GM18517 (cell line): Measurements from ENCODE around the gene CD59.
A peak's percentile ranks its signal among the peaks of the same experiment; 100 is the strongest.

Experiments
- ATAC-seq: cut with Tn5 transposase; IDR thresholded peaks from one replicate; pipeline ENCODE4 v1.9.1; 2021; ENCODE audit warnings: mild to moderate bottlenecking, moderate library complexity; ENCODE audit not compliant: unreplicated experiment

CD59 gene

GRCh38 chr11:33736148-33736812 lies at the start of gene CD59:
Gene CD59 (minus strand): TSS chr11:33736423. CDS start chr11:33722445, 13,978 bp downstream.
- ATAC-seq, result peak; percentile 58

GRCh38 chr11:33785609-33786008 lies 49.4 kb upstream of the CD59 start:
- no peak for ATAC-seq

GRCh38 chr11:33779849-33780528 lies 43.8 kb upstream of the CD59 start:
- no peak for ATAC-seq

GRCh38 chr11:33778675-33779074 lies 42.5 kb upstream of the CD59 start:
- ATAC-seq, result no peak

GRCh38 chr11:33777906-33778305 lies 41.7 kb upstream of the CD59 start:
- no peak for ATAC-seq

- ATAC-seq, result peak; percentile 48
Measured at GRCh38 chr11:33775832-33776470, 39.7 kb upstream of the CD59 start.

GRCh38 chr11:33775467-33775807 lies 39.2 kb upstream of the CD59 start:
- no peak for ATAC-seq

- no peak for ATAC-seq
Measured at GRCh38 chr11:33774736-33775466, 38.7 kb upstream of the CD59 start.

GRCh38 chr11:33773987-33774735 lies 37.9 kb upstream of the CD59 start, which contains the start of gene FBXO3:
Gene FBXO3 (minus strand): TSS chr11:33774520. CDS start chr11:33774497, 23 bp downstream.
- ATAC-seq, result peak; percentile 52

- ATAC-seq, result peak; percentile 30
Measured at GRCh38 chr11:33773404-33773986, 37.3 kb upstream of the CD59 start.

GRCh38 chr11:33772870-33773269 lies 36.6 kb upstream of the CD59 start:
- no peak for ATAC-seq

- ATAC-seq, result no peak
Measured at GRCh38 chr11:33772300-33772699, 36.1 kb upstream of the CD59 start.

GRCh38 chr11:33770236-33770635 lies 34.0 kb upstream of the CD59 start:
- ATAC-seq, result no peak

GRCh38 chr11:33769542-33769941 lies 33.3 kb upstream of the CD59 start:
- ATAC-seq, result no peak

- ATAC-seq, result no peak
Measured at GRCh38 chr11:33767624-33768023, 31.4 kb upstream of the CD59 start.

- ATAC-seq, result no peak
Measured at GRCh38 chr11:33766085-33766484, 29.9 kb upstream of the CD59 start.

- peak; percentile 95 for ATAC-seq
Measured at GRCh38 chr11:33761471-33761870, 25.2 kb upstream of the CD59 start.

- peak; percentile 99 for ATAC-seq
Measured at GRCh38 chr11:33753304-33753967, 17.2 kb upstream of the CD59 start.

GRCh38 chr11:33751878-33752277 lies 15.7 kb upstream of the CD59 start:
- ATAC-seq, result no peak

- ATAC-seq, result no peak
Measured at GRCh38 chr11:33747979-33748378, 11.8 kb upstream of the CD59 start.
